HG03432 (cell line): ENCODE measurements around the gene KLK2.

ENCODE experiments used
- ATAC-seq: cut with Tn5 transposase; IDR thresholded peaks from one replicate; pipeline ENCODE4 v1.9.1; 2021; ENCODE audit warnings: mild to moderate bottlenecking, moderate library complexity; ENCODE audit not compliant: unreplicated experiment

KLK2 gene

DNA sequence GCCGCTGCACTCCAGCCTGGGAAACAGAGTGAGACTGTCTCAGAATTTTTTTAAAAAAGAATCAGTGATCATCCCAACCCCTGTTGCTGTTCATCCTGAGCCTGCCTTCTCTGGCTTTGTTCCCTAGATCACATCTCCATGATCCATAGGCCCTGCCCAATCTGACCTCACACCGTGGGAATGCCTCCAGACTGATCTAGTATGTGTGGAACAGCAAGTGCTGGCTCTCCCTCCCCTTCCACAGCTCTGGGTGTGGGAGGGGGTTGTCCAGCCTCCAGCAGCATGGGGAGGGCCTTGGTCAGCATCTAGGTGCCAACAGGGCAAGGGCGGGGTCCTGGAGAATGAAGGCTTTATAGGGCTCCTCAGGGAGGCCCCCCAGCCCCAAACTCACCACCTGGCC is at the start of gene KLK2:
Gene KLK2 (plus strand): TSS at position 384 of the 400 bp plus-strand sequence. CDS start 35 bp downstream, outside the sequence.
- no peak for ATAC-seq

DNA sequence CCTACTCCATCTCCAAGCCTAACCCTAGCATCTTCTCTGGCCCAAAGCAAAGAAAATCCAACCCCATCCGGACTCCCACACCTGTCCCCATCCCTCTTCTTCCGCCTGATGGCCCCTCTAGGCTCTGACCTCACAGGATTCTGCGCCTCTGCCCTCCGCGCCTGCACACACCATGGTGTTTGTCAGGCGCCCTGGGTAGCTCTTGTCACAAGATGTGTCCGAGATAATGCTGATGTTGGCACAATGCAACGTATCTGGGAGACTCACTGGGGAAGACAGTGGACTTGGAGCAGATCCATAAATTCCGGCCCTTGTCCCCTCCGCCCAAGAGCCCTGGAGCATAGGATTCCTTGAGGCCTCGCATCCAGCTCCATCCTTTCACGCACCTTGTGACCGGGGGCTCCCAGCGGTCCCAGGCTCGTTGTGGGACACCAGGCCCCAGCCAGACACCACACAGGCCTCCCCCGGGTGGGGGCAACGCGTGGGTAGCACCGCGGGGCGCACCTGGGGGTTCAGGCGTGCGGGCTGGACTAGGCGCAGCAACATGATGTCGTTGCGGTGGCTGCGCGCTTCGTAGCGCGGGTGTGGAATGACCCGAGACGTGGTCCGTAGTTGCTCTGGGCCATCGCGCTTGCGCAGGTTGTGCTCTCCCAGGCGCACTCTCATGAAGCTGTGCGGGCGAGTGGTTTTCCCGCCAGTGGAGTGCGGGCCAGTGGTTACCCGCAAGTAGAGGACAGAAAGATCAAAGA is 46.6 kb upstream of the KLK2 start:
- no peak for ATAC-seq

DNA sequence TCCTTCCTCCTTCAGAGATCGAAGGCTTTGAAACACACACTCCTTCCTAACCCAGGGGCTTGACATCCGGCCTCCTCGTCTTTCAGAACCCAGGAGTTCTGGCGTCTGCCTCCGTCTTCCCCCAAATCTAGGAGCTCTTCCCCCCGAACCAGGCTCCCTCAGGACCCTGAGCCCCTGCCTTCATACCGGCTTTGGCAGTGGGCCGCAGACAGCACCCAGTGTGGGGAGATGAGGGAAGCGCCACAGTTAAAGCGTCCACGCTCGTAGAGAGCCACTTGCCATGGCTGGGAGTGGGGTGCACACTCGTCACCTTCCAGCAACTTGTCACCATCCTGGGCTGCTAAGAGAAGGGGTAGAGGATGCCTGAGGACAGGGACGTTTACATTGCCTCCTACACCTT is 45.8 kb upstream of the KLK2 start:
- ATAC-seq: no peak

DNA sequence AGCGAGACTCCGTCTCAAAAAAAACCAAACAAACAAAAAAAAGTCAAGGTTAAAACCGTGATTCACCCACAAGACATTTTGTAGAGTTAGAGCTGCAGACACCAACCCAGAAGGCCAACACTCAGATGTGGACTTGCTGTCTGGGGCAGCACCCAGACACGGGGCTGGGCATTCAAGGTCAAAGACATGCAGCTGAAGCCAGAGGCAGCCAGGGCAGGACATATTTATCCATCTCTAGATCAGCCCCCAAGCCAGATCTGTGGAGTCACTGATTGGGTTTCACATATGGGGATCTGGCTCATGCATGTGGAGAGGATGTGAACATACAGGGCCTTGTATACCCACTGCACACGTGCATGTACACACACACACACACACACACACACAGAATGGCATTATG is 43.4 kb upstream of the KLK2 start:
- ATAC-seq: no peak

DNA sequence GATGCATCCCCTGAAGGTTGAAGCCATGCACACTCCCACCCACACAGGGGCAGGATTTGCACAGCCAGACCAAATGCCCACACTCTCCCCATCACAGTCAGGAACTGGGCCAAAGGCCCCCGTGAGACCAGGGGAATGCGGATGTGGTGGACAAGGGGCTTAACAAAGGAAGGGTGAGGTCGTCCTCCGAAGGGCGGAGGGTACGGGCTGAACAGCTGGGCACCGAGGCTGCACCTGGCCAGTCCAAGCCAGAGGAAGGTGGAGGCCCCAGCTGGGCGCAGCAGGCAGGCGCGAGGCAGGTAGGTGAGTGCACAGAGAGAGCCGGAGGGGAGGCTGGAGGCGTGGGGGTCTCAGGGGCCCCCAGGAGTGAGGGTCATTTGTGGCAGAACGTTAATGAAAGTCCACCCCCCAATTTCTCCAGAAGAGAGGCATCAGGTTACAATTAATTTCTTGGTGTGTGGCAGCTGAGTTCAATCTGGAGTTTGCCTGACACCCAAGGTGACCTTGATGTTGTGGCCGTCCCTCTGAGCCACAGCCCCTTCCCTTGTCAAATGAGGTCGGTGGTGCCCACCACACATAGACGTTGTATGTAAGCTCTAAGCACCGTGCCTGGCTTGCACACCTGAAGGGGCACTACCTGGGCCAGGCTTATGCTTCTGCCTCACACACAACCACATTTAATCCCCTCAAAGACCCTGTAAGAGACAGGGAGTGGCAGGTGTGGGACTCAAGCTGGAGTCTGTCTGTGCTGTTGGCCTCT is 42.8 kb upstream of the KLK2 start:
- ATAC-seq: no peak

DNA sequence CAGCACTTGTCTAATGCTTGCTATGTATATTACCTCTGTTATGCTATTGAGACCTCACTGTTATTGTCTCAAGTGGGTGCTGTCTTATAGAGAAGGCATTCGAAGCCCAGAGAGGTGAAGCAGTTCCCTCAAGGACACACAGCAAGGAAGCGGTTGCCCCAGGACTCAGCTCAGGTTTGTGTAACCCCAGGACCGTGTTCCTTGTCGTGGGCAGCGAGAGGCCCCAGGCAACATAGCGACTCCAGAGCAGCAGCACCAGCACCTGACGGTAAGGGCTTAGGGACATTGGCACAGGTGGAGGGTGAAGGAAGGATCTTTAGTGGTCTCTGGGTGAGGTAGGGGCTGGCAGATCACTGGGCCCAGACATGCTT is 42.2 kb upstream of the KLK2 start:
- ATAC-seq: no peak

DNA sequence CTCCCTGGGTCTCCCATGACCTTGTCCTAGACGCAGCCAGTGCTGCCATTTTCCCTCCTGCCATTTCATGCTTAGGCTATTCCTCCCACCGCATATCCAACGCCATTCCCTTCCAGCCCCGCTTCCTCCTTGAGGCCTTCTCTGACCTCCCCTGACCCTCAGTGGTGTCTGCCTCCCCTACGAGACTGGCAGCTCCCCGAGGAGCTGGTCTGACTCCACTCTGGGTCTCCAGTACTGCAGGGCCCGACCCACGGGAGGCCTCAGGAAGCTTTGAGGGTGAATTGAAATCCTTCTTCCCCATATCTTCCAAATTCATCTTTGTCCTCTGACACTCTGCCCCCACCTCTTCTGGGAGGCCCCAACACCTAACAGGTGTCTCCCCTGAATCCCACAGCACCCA is 40.6 kb upstream of the KLK2 start:
- no peak for ATAC-seq

DNA sequence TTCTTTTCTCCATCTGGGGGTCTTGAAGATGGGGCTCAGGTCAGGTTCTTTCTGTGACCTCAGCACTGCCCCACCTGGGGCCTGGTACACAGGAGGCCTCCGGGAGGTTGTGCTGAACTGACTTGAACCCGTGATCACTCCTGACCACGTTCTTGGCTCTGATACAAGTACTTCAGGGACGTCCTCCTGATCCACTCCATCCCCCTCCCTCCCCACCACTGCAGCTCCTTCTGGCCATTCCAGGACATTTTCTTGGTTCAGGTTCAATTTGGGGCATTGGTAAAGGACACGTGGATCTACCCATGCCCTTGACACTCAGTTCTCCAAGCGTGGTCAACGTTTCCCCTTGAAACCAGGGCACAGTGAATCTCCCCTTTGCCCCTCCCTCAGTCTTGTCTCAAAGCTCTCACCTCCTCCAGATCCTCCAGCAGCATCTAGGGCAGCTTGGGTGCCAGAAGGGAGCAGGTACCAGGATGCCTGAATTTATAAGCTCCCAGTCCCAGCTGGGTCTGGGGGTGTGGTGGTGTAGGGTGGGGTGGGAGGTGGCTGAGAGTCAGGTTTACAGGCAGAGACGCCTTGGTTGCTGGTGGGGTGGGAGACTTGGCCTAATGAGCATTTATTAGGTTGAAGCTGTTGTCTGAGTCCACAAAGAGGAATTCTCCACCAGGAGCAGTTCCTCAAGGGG is 40.0 kb upstream of the KLK2 start, which contains the start of gene KLK15:
Gene KLK15 (minus strand): TSS at position 458 of the 685 bp plus-strand sequence. CDS start 2,082 bp downstream, outside the sequence.
- ATAC-seq: no peak

DNA sequence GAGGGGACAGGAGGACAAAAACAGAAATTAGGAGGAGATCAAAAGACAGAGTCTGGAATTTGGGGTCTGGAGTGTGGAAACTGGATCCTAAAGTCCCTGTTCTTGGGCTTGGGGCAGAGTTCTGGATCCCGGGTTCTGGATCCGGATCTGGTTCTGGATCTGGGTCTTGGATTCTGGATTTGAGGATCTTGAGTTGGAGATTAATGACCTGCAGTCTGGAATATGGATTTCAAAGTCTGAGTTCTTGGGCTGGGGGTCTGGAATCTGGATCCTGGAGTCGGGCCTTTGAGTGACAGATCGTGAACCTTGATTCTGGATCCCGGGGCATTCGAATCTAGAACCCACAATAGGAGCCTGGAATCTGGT is 39.5 kb upstream of the KLK2 start:
- ATAC-seq: no peak

DNA sequence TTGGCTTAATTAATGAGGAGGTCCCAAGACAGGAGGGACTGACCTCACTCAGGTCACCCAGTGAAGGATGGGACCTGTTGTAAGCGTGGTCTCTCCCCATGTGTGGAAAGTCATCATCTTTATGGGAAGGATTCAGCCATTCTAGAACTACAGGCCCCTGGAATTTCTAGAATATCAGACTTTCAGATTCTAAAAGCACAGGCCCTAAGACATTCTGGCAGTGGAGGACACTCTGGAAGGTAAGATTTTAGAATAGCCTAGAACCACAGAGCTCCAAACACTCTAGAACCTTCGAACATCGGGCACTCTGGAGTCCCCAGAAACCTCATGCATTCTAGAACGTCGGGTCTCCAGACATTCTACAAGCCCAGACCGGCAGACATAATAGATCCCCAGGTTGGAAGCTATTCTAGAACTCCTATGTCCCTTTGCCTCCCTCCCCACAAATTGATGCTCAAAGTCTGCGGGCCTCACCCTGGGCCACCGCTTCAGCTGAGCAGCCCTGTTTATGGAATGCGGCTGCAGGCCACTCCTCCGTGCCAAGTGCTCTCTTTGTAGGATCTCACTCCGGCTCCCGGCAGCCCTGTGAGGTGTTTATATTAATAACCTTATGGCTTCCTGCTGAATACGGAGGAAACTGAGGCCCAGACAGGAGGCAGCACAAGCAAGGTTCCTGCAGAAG is 38.0 kb upstream of the KLK2 start:
- no peak for ATAC-seq

DNA sequence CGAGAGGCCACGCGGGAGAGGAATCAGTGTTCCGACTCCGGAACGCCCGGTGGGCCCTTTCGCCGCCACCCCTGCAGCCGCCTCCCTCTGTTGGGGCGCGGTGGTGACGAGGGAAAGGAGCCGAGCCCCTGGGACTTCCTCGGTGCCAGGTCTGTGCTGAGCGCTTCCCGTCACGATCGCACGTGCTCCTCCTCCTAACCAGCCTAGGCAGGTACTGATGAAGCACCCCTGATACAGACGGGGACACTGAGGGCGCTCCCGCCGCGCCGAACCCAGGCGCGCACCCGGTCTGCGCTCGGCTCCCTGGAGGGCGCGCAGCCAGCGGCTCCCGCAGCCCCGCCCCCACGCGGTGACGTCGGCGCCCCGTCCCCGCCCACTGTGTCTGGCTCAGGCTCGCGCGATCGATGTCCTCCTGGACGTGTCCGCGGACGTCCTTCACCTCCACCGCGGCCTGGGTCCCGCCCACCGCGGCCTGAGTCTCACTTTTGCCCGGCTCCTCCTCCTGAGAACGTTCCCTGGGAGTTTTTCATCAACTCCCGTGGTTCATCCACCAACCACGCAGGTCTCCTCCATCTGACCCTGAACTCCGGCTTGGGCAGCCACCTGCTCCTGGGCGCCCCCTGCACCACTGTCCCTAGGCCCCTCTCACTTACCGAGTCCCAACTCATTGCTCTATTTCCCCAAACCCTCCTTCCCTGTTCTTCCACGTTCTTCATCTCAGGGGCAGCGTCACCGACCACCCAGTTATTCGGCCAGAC is 37.3 kb upstream of the KLK2 start:
- peak; percentile 81 for ATAC-seq

DNA sequence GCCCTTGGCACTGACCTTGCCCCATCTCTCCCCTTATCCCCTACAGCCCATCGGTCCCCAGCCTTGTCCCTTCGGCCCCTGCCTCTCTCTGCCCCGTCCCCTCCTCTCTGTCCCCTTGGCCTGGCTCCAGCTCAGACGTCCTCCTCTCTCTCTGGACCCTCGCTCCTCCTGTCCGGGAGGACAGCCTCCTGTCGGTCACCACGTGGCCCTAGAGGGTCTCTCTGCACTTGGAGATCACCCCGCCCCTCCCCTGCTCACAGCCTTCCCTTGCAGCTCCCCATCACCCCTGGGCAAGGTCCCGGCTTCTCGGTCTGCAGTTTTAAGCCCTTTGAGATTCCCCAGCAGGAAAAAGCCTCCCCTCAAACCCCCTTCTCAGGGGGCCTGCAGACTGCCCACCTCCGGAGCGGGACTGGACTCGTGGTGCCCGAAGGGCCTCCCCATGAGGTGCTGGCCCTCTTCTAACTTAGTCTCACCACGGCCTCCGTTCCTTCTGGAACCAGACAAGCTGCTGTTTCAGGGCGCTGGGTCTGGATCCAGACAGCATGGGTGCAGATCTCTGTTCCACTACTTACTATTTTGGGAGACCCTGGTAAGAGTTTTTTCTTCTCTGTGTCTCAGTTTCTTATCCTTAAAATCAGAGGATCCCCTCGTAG is 36.6 kb upstream of the KLK2 start:
- no peak for ATAC-seq

DNA sequence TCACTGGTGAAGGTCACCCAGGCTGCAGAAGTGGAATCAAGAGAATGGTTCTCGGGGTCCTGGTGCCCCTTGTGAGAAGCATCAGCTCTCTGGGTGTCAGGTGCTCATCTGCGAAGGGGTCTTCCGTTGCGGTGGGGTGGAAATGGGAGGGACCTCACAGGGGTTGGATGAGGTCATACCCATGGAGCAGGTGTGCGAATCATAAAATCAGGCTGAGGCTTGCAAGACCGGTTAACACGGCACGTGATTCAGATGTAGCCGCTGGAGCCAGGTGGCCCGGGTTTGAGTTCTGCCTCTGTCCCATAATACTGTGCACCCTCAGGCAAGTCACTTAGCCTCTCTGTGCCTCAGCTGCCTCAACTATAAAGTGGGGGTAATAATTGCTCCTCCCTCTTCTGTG is 35.9 kb upstream of the KLK2 start:
- ATAC-seq: no peak

DNA sequence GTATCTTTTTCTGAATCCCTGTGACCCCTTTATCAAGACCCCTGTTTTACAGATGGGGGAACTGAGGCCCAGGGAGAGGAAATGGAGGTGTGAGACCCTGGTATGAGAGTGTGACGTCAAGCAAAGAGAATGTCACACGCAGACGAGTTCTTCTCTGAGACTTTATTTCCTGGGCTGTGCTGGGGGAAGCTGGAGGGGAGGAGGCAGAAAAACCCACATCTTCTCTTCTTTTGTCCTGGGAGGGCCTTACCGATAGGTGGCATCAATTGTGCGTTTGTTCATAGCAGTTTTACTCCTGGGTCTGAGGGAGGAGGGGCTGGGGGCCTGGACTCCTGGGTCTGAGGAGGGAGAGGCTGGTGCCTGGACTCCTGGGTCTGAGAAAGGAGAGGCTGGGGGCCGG is 35.0 kb upstream of the KLK2 start:
- ATAC-seq: no peak

DNA sequence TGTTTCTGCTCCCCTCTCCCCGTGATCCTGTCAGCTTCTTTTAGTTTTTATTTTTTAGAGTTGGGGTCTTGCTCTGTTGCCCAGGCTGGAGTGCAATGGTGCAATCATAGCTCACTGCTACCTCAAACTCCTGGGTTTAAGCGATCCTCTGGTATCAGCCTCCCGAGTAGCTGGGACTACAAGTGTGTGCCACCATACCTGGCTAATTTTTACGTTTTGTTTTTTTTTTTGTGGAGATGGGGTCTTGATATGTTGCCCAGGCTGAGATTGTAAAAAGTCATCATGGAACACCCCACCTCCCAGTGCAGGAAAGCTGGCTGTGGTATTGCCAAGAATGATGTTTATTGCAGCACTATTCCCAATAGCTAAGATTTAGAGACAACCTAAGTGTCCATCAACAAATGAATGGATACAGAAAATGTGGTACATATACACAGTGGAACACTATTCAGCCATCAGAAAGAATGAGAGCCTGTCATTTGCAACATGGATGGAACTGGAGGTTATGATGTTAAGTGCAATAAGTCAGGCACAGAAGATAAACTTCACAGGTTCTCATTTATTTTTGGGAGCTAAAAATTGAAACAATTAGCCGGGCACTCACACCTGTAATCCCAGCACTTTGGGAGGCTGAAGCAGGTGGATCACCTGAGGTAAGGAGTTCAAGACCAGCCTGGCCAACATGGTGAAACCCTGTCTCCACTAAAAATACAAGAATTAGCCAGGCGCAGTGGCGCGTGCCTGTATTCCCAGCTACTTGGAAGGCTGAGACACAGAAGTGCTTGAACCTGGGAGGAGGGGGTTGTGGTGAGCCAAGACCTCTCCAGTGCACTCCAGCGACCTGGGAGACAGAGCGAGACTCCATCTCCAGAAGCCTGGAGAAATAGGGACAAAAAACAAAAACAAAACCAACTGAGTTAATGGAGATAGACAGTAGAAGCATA is 33.3 kb upstream of the KLK2 start:
- no peak for ATAC-seq

DNA sequence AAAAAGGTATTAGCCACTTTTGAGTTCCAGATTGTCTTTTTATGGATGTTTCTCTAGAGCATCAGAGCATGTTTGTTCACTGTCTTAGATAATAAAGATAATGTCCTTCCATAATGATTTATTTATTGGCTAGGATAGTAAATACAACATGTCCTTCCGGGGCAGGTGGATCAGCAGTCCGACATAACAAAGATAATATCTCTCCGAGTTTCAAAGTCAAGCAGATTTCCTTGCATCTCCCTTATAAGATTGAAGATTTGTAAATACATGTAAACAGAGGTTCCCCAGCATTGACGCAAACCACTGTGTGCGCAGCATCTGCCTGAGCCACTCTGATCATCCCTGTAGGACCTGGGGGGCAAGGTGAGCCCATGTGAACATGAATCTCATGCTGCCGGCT is 31.1 kb upstream of the KLK2 start:
- no peak for ATAC-seq

DNA sequence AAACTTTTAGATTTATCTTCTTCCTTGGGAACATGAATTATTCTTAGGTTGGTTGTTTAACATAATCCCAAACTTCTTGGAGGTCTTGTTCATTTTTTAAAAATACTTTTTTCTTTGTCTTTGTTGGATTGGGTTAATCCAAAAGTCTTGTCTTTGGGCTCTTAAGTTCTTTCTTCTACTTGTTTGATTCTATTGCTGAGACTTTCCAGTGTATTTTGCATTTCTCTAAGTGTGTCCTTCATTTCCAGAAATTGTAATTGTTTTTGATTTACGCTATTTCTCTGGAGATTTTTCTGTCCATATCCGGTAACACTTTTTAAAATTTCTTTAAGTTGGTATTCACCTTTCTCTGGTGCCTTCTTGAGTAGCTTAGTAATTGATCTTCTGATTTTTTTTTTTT is 30.0 kb upstream of the KLK2 start:
- no peak for ATAC-seq

DNA sequence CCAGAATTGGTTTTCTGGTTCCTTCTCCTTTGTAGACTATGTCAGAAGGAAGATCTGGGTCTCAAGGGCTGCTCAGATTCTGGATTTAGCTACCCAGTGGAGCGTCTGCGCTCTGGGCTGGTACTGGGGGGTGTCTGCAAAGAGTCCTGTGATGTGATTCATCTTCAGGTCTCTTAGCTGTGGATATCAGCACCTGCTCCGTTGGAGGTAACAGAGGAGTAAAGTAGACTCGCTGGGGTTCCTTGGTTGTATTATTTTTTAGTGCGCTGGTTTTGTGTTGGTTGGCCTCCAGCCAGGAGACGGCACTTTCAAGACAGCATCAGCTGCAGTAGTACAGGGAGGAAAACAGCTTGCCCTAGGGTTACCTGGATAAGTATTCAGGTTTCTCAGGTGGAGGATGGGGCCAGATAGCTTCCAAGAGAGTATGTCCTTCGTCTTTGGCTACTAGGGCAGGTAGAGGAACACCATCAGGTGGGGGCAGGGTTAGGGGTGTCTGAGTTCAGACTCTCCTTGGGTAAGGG is 29.5 kb upstream of the KLK2 start:
- ATAC-seq: no peak
